SK-N-SH treated with all-trans-retinoic acid at 6 μM for 48 hours (cell line): Measurements from ENCODE around the gene CATSPERD.
"Not testable (repeated sequence)": the region's sequence is repeated elsewhere in the genome, so short reads cannot be mapped to it uniquely, and the experiment has no call there.

Experiments used
- ATAC-seq: fragments of 200-7000 bp; cut with Tn5 transposase; 3 replicates; pipeline ENCODE4 v1.9.1; 2020; ENCODE audit warnings: mild to moderate bottlenecking, moderate library complexity
- CSDC2 ChIP-seq: fragments of 250-450 bp; sonication (Bioruptor Pico); IDR thresholded peaks from 2 replicates; pipeline ENCODE4 v1.5.0; 2020; ENCODE audit warnings: mild to moderate bottlenecking, moderate library complexity
- CSRNP3 ChIP-seq: fragments of 250-450 bp; sonication (Bioruptor Pico); IDR thresholded peaks from 2 replicates; pipeline ENCODE4 v1.5.1; 2021; ENCODE audit warnings: mild to moderate bottlenecking, moderate library complexity
- ESRRG ChIP-seq: fragments of 250-450 bp; sonication (Bioruptor Pico); IDR thresholded peaks from 2 replicates; pipeline ENCODE4 v1.6.1; 2021; ENCODE audit warnings: mild to moderate bottlenecking
- GLIS3 ChIP-seq: fragments of 250-450 bp; sonication (Bioruptor Pico); IDR thresholded peaks from 2 replicates; pipeline ENCODE4 v1.5.0; 2020; ENCODE audit warnings: mild to moderate bottlenecking, moderate library complexity
- ISL1 ChIP-seq: fragments of 250-450 bp; sonication (Bioruptor Pico); IDR thresholded peaks from 2 replicates; pipeline ENCODE4 v2.1.2; 2022; ENCODE audit warnings: mild to moderate bottlenecking, moderate library complexity
- OSR1 ChIP-seq: fragments of 250-450 bp; sonication (Bioruptor Pico); IDR thresholded peaks from 2 replicates; pipeline ENCODE4 v1.8.0; 2022; ENCODE audit warnings: moderate library complexity, mild to moderate bottlenecking, inconsistent platforms
- PATZ1 ChIP-seq: fragments of 250-450 bp; sonication (Bioruptor Pico); IDR thresholded peaks from 2 replicates; pipeline ENCODE4 v1.8.0; 2020; ENCODE audit warnings: mild to moderate bottlenecking, moderate library complexity, borderline replicate concordance
- PPARA ChIP-seq: fragments of 250-450 bp; sonication (Bioruptor Pico); IDR thresholded peaks from 2 replicates; pipeline ENCODE4 v1.5.0; 2020; ENCODE audit warnings: mild to moderate bottlenecking, borderline replicate concordance
- RARB ChIP-seq: fragments of 250-450 bp; sonication (Bioruptor Pico); IDR thresholded peaks from 2 replicates; pipeline ENCODE4 v1.8.0; 2021; ENCODE audit warnings: mild to moderate bottlenecking, moderate library complexity
- SNAI2 ChIP-seq: fragments of 250-450 bp; sonication (Bioruptor Pico); IDR thresholded peaks from 2 replicates; pipeline ENCODE4 v1.5.0; 2020; ENCODE audit warnings: mild to moderate bottlenecking, moderate library complexity
- TCF4 ChIP-seq: fragments of 250-450 bp; sonication (Bioruptor Pico); IDR thresholded peaks from 2 replicates; pipeline ENCODE4 v1.8.0; 2021; ENCODE audit warnings: mild to moderate bottlenecking, moderate library complexity, borderline replicate concordance
- TOX ChIP-seq: fragments of 250-450 bp; sonication (Bioruptor Pico); IDR thresholded peaks from 2 replicates; pipeline ENCODE4 v1.8.0; 2021; ENCODE audit warnings: mild to moderate bottlenecking, moderate library complexity, borderline replicate concordance
- ZC3H10 ChIP-seq: fragments of 250-450 bp; sonication (Bioruptor Pico); IDR thresholded peaks from 2 replicates; pipeline ENCODE4 v1.5.1; 2021; ENCODE audit warnings: mild to moderate bottlenecking, moderate library complexity
- ZFP30 ChIP-seq: fragments of 450-650 bp; formaldehyde crosslinking; IDR thresholded peaks from 2 replicates; pipeline ENCODE4 v1.5.0; 2022; ENCODE audit warnings: mild to moderate bottlenecking, moderate library complexity
- ZNF565 ChIP-seq: fragments of 450-650 bp; formaldehyde crosslinking; conservative IDR thresholded peaks from 2 replicates; pipeline ENCODE4 v1.5.0; 2020; ENCODE audit warnings: low read depth, mild to moderate bottlenecking, moderate library complexity
- ZNF70 ChIP-seq: fragments of 450-650 bp; formaldehyde crosslinking; IDR thresholded peaks from 2 replicates; pipeline ENCODE4 v1.5.0; 2020; ENCODE audit warnings: mild to moderate bottlenecking, moderate library complexity
- ZNF8 ChIP-seq: fragments of 450-650 bp; formaldehyde crosslinking; IDR thresholded peaks from 2 replicates; pipeline ENCODE4 v1.5.0; 2020; ENCODE audit warnings: mild to moderate bottlenecking, moderate library complexity
- TF ChIP-seq, protein P1 (sequence below): fragments of 250-450 bp; sonication (Bioruptor Pico); IDR thresholded peaks from 2 replicates; pipeline ENCODE4 v1.8.0; 2021; ENCODE audit warnings: low read depth, mild to moderate bottlenecking, moderate library complexity, borderline replicate concordance
- TF ChIP-seq, protein P2 (sequence below): fragments of 250-450 bp; sonication (Bioruptor Pico); IDR thresholded peaks from 2 replicates; pipeline ENCODE4 v1.5.1; 2020; ENCODE audit warnings: low read depth, mild to moderate bottlenecking, moderate library complexity

The CATSPERD gene

GRCh38 chr19:5698635-5699422 is 21.6 kb upstream of the CATSPERD start (continued):
- TF ChIP-seq CSRNP3 (CRISPR knock-in tag) (no peak), ISL1 (CRISPR knock-in tag) (no peak)

GRCh38 chr19:5700455-5701092 is 19.9 kb upstream of the CATSPERD start:
- ATAC-seq = no peak
- no peak for TF ChIP-seq ZC3H10
- no peak for TF ChIP-seq ZFP30 (CRISPR knock-in tag)
- no peak for TF ChIP-seq ZNF70 (CRISPR knock-in tag)
- no peak for TF ChIP-seq PATZ1 (CRISPR knock-in tag)
- no peak for TF ChIP-seq RARB (CRISPR knock-in tag)
- no peak for TF ChIP-seq CSRNP3 (CRISPR knock-in tag)
- no peak for TF ChIP-seq OSR1 (CRISPR knock-in tag)
- TF ChIP-seq ESRRG (CRISPR knock-in tag) = no peak
- no peak for TF ChIP-seq CSDC2 (CRISPR knock-in tag)
- no peak for TF ChIP-seq GLIS3 (CRISPR knock-in tag)
- TF ChIP-seq TOX (CRISPR knock-in tag) = no peak
- TF ChIP-seq ZNF8 (CRISPR knock-in tag) = no peak
- no peak for TF ChIP-seq ZNF565 (CRISPR knock-in tag)
- TF ChIP-seq TCF4 (CRISPR knock-in tag) = no peak
- no peak for TF ChIP-seq SNAI2 (CRISPR knock-in tag)
- no peak for TF ChIP-seq PPARA (CRISPR knock-in tag)
- TF ChIP-seq, protein P1, sequence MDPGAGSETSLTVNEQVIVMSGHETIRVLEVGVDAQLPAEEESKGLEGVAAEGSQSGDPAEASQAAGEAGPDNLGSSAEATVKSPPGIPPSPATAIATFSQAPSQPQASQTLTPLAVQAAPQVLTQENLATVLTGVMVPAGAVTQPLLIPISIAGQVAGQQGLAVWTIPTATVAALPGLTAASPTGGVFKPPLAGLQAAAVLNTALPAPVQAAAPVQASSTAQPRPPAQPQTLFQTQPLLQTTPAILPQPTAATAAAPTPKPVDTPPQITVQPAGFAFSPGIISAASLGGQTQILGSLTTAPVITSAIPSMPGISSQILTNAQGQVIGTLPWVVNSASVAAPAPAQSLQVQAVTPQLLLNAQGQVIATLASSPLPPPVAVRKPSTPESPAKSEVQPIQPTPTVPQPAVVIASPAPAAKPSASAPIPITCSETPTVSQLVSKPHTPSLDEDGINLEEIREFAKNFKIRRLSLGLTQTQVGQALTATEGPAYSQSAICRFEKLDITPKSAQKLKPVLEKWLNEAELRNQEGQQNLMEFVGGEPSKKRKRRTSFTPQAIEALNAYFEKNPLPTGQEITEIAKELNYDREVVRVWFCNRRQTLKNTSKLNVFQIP (CRISPR knock-in tag) = no peak
- TF ChIP-seq, protein P2, sequence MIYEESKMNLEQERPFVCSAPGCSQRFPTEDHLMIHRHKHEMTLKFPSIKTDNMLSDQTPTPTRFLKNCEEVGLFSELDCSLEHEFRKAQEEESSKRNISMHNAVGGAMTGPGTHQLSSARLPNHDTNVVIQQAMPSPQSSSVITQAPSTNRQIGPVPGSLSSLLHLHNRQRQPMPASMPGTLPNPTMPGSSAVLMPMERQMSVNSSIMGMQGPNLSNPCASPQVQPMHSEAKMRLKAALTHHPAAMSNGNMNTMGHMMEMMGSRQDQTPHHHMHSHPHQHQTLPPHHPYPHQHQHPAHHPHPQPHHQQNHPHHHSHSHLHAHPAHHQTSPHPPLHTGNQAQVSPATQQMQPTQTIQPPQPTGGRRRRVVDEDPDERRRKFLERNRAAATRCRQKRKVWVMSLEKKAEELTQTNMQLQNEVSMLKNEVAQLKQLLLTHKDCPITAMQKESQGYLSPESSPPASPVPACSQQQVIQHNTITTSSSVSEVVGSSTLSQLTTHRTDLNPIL (CRISPR knock-in tag) = no peak
- TF ChIP-seq, all 23 proteins: peak for 0

GRCh38 chr19:5702053-5702410 is 18.4 kb upstream of the CATSPERD start:
- ATAC-seq = not testable (repeated sequence)
